Measurements from ENCODE around the gene WNT6. TPM values are rescaled to one million over a fixed set of nuclear protein-coding genes. Genes with fewer than 3 reads are reported as not detected.

The WNT6 gene
- total RNA-seq, 1 experiment from 2014 or later = 8.1 TPM

DNA sequence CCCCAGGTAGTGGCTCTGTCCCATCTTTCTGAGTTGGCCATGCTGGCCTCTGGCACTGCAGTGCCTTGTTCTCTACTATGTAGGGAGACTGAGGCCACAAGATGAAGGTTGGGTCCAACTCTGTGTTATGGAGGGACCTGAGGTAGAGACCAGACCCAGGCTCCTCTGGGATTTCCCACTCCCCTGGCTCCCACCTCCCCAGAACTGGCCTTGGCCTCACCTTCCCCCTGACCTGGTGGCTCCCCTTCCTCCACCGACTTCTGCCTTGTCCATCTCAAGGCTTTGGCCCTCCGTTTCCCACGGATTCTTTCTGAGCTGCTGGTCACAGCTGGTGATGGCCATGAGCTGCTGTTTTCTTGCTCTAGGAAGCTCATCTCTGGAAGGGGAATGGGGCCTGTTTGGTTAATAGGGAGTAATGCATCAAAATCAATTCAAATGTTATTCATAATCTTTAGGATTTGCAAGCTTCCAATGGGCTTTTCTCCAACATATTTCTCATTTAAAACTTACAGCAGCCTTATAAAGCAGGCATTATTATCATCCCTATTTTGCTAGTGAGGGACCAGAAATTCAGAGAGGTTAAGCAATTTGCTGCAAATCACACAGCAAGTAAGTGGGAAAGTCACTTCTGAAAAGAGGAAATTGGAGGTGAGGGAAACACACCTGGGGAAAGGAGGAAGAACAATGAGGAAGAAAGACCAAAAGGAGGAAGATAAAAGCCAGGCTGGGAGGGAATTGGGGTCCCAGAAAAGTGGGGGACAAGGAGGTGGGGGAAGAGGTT is 28.9 kb upstream of the WNT6 start:
- ATAC-seq (no peak), DNase-seq (ENCODE audit: low read depth, low spot score) (no peak)
- no TSS peak for BruUV-seq (replicated peaks)
- intact Hi-C loops (cut with micrococcal nuclease; ENCODE audit: unreplicated experiment) = no loop called here
- H3K27me3 ChIP-seq (ENCODE audit: control insufficient read depth, insufficient read depth, low read length) = peaks cover 2% of the 10 kb centered on the region; the same call in 1 of the 2 replicates
- H3K4me1 ChIP-seq (ENCODE audit: control insufficient read depth, insufficient read depth, low read length) = peaks cover 6% of the 10 kb centered on the region; the same call in 1 of the 2 replicates
- no peaks in the 10 kb centered on the region for H3K36me3 ChIP-seq (ENCODE audit: control insufficient read depth, insufficient read depth, low read length)
- ChIA-PET POLR2A (no interaction called here), CTCF (no interaction called here)
- no peak overlapping the region for H3K4me3 ChIP-seq (ENCODE audit: low read depth in 2 of 2, low read length in 2 of 2)
- no peak overlapping the region for H3K27ac ChIP-seq (ENCODE audit: low read length)
- H3K9me3 ChIP-seq (ENCODE audit: control insufficient read depth, insufficient read depth, low read depth, low read length) = no peaks in the 10 kb centered on the region
- TF ChIP-seq POLR2AphosphoS5 (IDR thresholded peaks at IDR 0.05; ENCODE audit: low read depth, low read length) (no peak), SIN3A (IDR thresholded peaks at IDR 0.05; ENCODE audit: borderline replicate concordance, insufficient read depth, low read depth, low read length) (no peak), TCF7L2 (IDR thresholded peaks at IDR 0.05; ENCODE audit: low read depth, low read length) (no peak)
- TF ChIP-seq, protein P1, sequence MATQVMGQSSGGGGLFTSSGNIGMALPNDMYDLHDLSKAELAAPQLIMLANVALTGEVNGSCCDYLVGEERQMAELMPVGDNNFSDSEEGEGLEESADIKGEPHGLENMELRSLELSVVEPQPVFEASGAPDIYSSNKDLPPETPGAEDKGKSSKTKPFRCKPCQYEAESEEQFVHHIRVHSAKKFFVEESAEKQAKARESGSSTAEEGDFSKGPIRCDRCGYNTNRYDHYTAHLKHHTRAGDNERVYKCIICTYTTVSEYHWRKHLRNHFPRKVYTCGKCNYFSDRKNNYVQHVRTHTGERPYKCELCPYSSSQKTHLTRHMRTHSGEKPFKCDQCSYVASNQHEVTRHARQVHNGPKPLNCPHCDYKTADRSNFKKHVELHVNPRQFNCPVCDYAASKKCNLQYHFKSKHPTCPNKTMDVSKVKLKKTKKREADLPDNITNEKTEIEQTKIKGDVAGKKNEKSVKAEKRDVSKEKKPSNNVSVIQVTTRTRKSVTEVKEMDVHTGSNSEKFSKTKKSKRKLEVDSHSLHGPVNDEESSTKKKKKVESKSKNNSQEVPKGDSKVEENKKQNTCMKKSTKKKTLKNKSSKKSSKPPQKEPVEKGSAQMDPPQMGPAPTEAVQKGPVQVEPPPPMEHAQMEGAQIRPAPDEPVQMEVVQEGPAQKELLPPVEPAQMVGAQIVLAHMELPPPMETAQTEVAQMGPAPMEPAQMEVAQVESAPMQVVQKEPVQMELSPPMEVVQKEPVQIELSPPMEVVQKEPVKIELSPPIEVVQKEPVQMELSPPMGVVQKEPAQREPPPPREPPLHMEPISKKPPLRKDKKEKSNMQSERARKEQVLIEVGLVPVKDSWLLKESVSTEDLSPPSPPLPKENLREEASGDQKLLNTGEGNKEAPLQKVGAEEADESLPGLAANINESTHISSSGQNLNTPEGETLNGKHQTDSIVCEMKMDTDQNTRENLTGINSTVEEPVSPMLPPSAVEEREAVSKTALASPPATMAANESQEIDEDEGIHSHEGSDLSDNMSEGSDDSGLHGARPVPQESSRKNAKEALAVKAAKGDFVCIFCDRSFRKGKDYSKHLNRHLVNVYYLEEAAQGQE (IDR thresholded peaks at IDR 0.05; ENCODE audit: insufficient read depth in 1 of 2, low read depth in 2 of 2, low read length in 1 of 2) = no peak
- TF ChIP-seq, protein P2, sequence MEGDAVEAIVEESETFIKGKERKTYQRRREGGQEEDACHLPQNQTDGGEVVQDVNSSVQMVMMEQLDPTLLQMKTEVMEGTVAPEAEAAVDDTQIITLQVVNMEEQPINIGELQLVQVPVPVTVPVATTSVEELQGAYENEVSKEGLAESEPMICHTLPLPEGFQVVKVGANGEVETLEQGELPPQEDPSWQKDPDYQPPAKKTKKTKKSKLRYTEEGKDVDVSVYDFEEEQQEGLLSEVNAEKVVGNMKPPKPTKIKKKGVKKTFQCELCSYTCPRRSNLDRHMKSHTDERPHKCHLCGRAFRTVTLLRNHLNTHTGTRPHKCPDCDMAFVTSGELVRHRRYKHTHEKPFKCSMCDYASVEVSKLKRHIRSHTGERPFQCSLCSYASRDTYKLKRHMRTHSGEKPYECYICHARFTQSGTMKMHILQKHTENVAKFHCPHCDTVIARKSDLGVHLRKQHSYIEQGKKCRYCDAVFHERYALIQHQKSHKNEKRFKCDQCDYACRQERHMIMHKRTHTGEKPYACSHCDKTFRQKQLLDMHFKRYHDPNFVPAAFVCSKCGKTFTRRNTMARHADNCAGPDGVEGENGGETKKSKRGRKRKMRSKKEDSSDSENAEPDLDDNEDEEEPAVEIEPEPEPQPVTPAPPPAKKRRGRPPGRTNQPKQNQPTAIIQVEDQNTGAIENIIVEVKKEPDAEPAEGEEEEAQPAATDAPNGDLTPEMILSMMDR (IDR thresholded peaks at IDR 0.05) = no peak
- in situ Hi-C loops (cut with HindIII; ENCODE audit: low pct_unique_long_range_greater_than_20kb, low sequenced_read_pairs) = no loop called here

DNA sequence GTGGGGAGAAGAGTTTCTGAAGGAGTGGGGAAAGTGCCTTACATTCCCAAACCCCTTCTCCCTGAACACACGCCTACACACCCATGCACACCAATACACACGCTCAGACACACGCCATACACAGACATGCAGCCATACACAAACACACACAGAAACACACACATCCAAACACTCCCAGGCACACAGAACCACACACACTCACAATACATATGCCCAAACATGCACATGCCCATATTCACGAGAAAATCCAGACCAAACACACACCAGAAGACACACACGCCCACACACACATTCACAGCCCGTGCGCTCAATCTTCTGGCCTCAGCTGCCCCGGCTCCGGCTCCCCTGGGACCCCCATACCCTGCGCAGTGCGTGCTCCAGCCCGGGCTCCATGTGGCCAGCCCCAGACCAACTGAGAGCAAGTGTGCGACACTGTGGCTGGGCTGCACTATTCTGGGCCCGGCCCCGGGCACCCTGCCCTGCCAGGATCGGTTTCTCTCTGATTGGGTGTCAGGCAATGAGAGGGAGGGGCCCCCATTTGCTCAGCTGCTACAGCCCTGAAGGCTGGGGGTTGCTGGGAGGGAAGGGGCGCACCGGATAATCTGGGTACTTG is 28.1 kb upstream of the WNT6 start, which contains the start of gene PRKAG3:
Gene PRKAG3, minus strand, starts transcription at position 426 of the 613 bp plus-strand sequence.
- ChIA-PET POLR2A (no interaction called here), CTCF (no interaction called here)
- H3K4me1 ChIP-seq (ENCODE audit: control insufficient read depth, insufficient read depth, low read length) = peaks cover 6% of the 10 kb centered on the region; the same call in 1 of the 2 replicates
- TF ChIP-seq POLR2AphosphoS5 (IDR thresholded peaks at IDR 0.05; ENCODE audit: low read depth, low read length) (no peak), TCF7L2 (IDR thresholded peaks at IDR 0.05; ENCODE audit: low read depth, low read length) (no peak), SIN3A (IDR thresholded peaks at IDR 0.05; ENCODE audit: borderline replicate concordance, insufficient read depth, low read depth, low read length) (no peak)
- TF ChIP-seq, protein P1 (IDR thresholded peaks at IDR 0.05; ENCODE audit: insufficient read depth in 1 of 2, low read depth in 2 of 2, low read length in 1 of 2) = no peak
- TF ChIP-seq, protein P2 (IDR thresholded peaks at IDR 0.05) = no peak
- H3K27me3 ChIP-seq (ENCODE audit: control insufficient read depth, insufficient read depth, low read length) = peaks cover 2% of the 10 kb centered on the region; the same call in 1 of the 2 replicates
- no peaks in the 10 kb centered on the region for H3K9me3 ChIP-seq (ENCODE audit: control insufficient read depth, insufficient read depth, low read depth, low read length)
- in situ Hi-C loops (cut with HindIII; ENCODE audit: low pct_unique_long_range_greater_than_20kb, low sequenced_read_pairs) = no loop called here
- no TSS peak for BruUV-seq (replicated peaks)
- intact Hi-C loops (cut with micrococcal nuclease; ENCODE audit: unreplicated experiment) = no loop called here
- no peak within 1 kb of the TSS for H3K27ac ChIP-seq (ENCODE audit: low read length)
- no peaks in the 10 kb centered on the region for H3K36me3 ChIP-seq (ENCODE audit: control insufficient read depth, insufficient read depth, low read length)
- no peak for DNase-seq (ENCODE audit: low read depth, low spot score)
- no peak for ATAC-seq
- no peak within 1 kb of the TSS for H3K4me3 ChIP-seq (ENCODE audit: low read depth in 2 of 2, low read length in 2 of 2)
